Endodermal cell (in vitro differentiated cells): Measurements from ENCODE around the gene RRP9. TPM values are rescaled to one million over a fixed set of nuclear protein-coding genes. Genes with fewer than 3 reads are reported as not detected.

Experiments
- DNase-seq: peaks from one replicate; pipeline ENCODE4 v3.0.0-alpha.2; 2017
- H3K27ac ChIP-seq: 2 replicates; pipeline ENCODE4 v1.5.1; 2013; ENCODE audit warnings: mild to moderate bottlenecking, low read depth, low read length, moderate library complexity
- H3K27me3 ChIP-seq: 2 replicates; pipeline ENCODE4 v1.6.1; 2013; ENCODE audit warnings: mild to moderate bottlenecking, low read length, moderate library complexity; ENCODE audit not compliant: insufficient read depth, control insufficient read depth, poor library complexity, severe bottlenecking
- H3K36me3 ChIP-seq: 2 replicates; pipeline ENCODE4 v1.7.0; 2013; ENCODE audit warnings: mild to moderate bottlenecking, low read length, moderate library complexity; ENCODE audit not compliant: control insufficient read depth, insufficient read depth
- H3K4me1 ChIP-seq: one replicate; pipeline ENCODE4 v1.7.0; 2013; ENCODE audit warnings: low read length; ENCODE audit not compliant: control insufficient read depth, insufficient read depth
- H3K4me3 ChIP-seq: 2 replicates; pipeline ENCODE4 v1.5.1; 2013; ENCODE audit warnings: mild to moderate bottlenecking, low read length, moderate library complexity
- H3K9ac ChIP-seq: 2 replicates; pipeline ENCODE4 v1.6.1; 2013; ENCODE audit warnings: mild to moderate bottlenecking, low read length, moderate library complexity; ENCODE audit not compliant: poor library complexity, severe bottlenecking; ENCODE audit errors: extremely low read depth
- H3K9me3 ChIP-seq: 2 replicates; pipeline ENCODE4 v1.6.1; 2013; ENCODE audit warnings: mild to moderate bottlenecking, low read length, moderate library complexity; ENCODE audit not compliant: control insufficient read depth
- H3K27ac Mint-ChIP-seq: 2 replicates; pipeline ENCODE4 v1.8.0; 2020; ENCODE audit warnings: mixed read lengths
- H3K27me3 Mint-ChIP-seq: 2 replicates; pipeline ENCODE4 v1.8.0; 2021; ENCODE audit warnings: mild to moderate bottlenecking, mixed read lengths; ENCODE audit not compliant: insufficient read depth
- H3K36me3 Mint-ChIP-seq: 2 replicates; pipeline ENCODE4 v1.8.0; 2020; ENCODE audit warnings: low read depth, mixed read lengths
- H3K4me1 Mint-ChIP-seq: 2 replicates; pipeline ENCODE4 v1.8.0; 2020; ENCODE audit warnings: mixed read lengths
- H3K4me3 Mint-ChIP-seq: 2 replicates; pipeline ENCODE4 v1.8.0; 2020; ENCODE audit warnings: mild to moderate bottlenecking, moderate library complexity, mixed read lengths
- H3K9me3 Mint-ChIP-seq: 2 replicates; pipeline ENCODE4 v1.8.0; 2020; ENCODE audit warnings: mild to moderate bottlenecking, mixed read lengths
- CTCF ChIP-seq: fragments of 200-600 bp; sonication (generic); conservative IDR thresholded peaks from 2 replicates; pipeline ENCODE4 v1.5.0; 2021; ENCODE audit warnings: antibody characterized with exemption, mild to moderate bottlenecking
- WGBS, 2 experiments: methylation state at CpG; one replicate each; pipeline versions ENCODE4 v1.1.5 to v1.1.7; 2013; ENCODE audit warnings: missing lambda C conversion rate in 2 of 2, mixed read lengths in 1 of 2; ENCODE audit not compliant: insufficient coverage in 1 of 2, insufficient read length in 1 of 2; 5-methylcytosine and 5-hydroxymethylcytosine counted together
- total RNA-seq, 2 donors: library from RNA; stranded (reverse); fragmentation: NEBNext Ultra II Directional in 1 of 2; extraction: Animal tissue kit (Norgen Biotek cat#: 25700) in 1 of 2; gene quantifications; 2 replicates in 1 of 2; 3 replicates in 1 of 2; pipeline ENCODE4 v1.2.1, GENCODE V29; 2021

RRP9 gene
- total RNA-seq, 2 donors from 2014 or later: 38.6 to 89.3 TPM

GRCh38 chr3:51894391-51894790 lies 47.3 kb downstream of the RRP9 start:
- no peaks in the 10 kb centered on the region for H3K27me3 Mint-ChIP-seq
- no peak for DNase-seq
- peaks cover 45% of the 10 kb centered on the region for H3K4me1 Mint-ChIP-seq
- Histone ChIP-seq H3K36me3 (no peaks in the 10 kb centered on the region), H3K27ac (no peak overlapping the region), H3K4me3 (no peak overlapping the region), H3K4me1 (peaks cover 9% of the 10 kb centered on the region), H3K27me3 (no peaks in the 10 kb centered on the region), H3K9me3 (peaks cover 20% of the 10 kb centered on the region), H3K9ac (no peak overlapping the region)
- 90 to 93% methylated on average over 2 to 4 of the region's 4 CpGs for WGBS, 2 experiments
- no peak overlapping the region for H3K4me3 Mint-ChIP-seq
- no peak overlapping the region for H3K27ac Mint-ChIP-seq
- TF ChIP-seq CTCF: no peak
- peaks cover 5% of the 10 kb centered on the region for H3K36me3 Mint-ChIP-seq
- H3K9me3 Mint-ChIP-seq: peaks cover 11% of the 10 kb centered on the region

DNA sequence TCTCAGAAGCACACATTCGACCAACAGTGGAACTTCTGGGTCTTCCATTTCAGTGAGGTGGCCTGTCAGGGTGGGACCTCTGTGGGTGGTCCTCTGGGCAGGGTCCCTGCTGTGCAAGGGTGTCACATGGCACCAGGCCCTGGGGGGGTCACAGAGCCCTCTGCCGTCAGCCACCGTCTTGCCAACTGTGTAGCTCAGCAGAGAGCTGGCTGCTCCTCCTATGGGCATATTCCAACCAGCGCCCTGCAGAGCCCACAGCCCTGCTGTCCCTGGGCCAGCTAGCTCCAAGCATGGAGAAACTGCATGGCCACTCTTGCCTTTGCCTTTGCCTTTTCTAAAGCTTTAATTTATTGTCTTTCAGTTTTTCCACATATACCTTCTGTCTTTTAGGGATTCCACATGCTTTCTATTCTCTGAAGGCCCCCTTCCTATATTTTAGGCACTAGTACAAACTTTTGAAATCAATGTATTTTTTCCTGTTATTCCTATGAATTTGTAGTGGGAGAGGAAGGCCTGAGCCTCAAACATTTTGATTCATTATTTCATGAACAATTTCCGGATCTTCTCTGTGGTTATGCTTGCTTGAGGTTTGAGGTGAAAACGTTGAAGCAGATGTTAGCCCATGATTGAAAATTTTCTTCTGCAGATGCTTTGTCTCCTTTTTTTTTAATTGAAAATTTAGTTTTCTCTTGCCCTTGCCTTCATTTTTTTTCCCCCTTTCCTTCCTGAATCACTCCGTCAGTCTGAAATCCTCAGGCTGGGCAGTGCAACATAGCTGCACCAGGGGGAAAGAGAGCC lies 50.3 kb downstream of the RRP9 start:
- 92 to 94% methylated on average over 6 to 7 of the region's 7 CpGs for WGBS, 2 experiments
- H3K4me3 Mint-ChIP-seq: no peak overlapping the region
- Histone ChIP-seq H3K36me3 (no peaks in the 10 kb centered on the region), H3K4me3 (no peak overlapping the region), H3K27ac (no peak overlapping the region), H3K9me3 (peaks cover 5% of the 10 kb centered on the region), H3K27me3 (no peaks in the 10 kb centered on the region), H3K4me1 (peaks cover 9% of the 10 kb centered on the region), H3K9ac (no peak overlapping the region)
- no peak for TF ChIP-seq CTCF
- H3K36me3 Mint-ChIP-seq: no peaks in the 10 kb centered on the region
- no peak overlapping the region for H3K27ac Mint-ChIP-seq
- no peaks in the 10 kb centered on the region for H3K9me3 Mint-ChIP-seq
- DNase-seq: no peak
- H3K4me1 Mint-ChIP-seq: peaks cover 21% of the 10 kb centered on the region
- H3K27me3 Mint-ChIP-seq: no peaks in the 10 kb centered on the region

- Mint-ChIP-seq H3K27ac (no peak overlapping the region), H3K4me3 (no peak overlapping the region), H3K27me3 (no peaks in the 10 kb centered on the region), H3K9me3 (peaks cover 2% of the 10 kb centered on the region), H3K4me1 (peaks cover 19% of the 10 kb centered on the region), H3K36me3 (no peaks in the 10 kb centered on the region)
- Histone ChIP-seq H3K27me3 (no peaks in the 10 kb centered on the region), H3K4me3 (no peak overlapping the region), H3K27ac (no peak overlapping the region), H3K36me3 (no peaks in the 10 kb centered on the region), H3K9me3 (peaks cover 18% of the 10 kb centered on the region), H3K4me1 (peaks cover 9% of the 10 kb centered on the region), H3K9ac (no peak overlapping the region)
- no peak for DNase-seq
- TF ChIP-seq CTCF: no peak
- 97 to 99% methylated on average over 9 to 12 of the region's 12 CpGs for WGBS, 2 experiments
Measured at GRCh38 chr3:51888463-51889105, 53.1 kb downstream of the RRP9 start.
